HuH-7 (cell line): ENCODE measurements around the gene SPESP1.

Experiments used
- DNase-seq: peaks from one replicate; pipeline ENCODE4 v3.0.0; 2011; ENCODE audit warnings: low spot score

The SPESP1 gene

DNA sequence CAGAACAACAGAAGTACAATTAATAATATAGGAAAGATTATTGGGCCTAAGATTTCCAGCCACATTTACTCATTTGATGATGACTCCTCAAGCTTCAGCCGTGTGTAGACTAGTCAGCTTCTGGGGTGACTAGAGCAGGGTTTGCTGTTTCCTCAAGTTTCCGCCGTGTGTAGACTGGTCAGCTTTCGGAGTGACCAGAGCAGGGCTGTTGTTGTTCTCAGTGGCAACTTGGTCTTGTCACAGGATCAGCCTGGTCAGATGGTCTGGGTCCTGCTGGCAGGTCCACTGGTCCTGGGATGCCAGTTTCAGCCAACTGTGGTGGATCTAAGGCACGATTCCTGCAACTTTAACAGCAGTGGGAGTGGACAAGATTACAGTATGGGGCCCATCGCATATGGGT lies 62.4 kb downstream of the SPESP1 start:
- no peak for DNase-seq

DNA sequence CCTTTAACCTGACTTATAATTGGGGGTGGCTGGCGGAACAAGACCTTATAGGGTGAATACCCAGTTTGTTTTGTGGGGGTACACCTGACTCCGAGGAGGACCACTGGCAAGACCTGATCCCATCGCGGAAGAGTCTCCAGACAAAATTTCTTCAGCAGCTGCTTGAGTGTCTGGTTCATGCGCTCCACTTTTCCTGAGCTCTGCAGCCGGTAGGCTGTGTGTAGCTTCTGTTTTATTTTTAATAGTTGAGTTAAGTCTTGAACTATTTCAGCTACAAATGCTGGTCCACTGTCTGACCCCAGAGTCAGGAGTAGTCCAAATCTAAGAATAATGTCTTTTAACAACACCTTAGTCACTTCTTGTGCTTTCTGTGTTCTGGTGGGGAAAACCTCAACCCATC lies 63.0 kb downstream of the SPESP1 start:
- DNase-seq = no peak

DNA sequence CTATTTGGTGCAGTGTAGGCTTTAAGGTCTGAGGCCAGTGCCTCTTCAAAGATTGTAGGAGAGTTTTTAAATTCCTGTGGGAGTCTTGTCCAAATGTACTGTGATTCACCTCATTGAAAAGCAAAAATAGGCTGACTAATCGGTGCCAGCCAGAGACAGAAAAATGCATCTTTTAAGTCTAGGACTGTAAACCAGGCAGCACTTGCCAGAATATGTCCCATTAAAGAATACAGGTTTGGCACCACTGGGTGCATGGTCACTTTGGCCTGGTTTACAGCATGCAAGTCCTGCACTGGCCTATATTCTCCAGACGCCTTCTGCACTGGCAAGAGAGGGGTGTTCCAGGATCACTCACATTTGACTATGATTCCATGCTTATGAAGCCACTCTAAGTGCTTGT lies 63.8 kb downstream of the SPESP1 start:
- no peak for DNase-seq

DNA sequence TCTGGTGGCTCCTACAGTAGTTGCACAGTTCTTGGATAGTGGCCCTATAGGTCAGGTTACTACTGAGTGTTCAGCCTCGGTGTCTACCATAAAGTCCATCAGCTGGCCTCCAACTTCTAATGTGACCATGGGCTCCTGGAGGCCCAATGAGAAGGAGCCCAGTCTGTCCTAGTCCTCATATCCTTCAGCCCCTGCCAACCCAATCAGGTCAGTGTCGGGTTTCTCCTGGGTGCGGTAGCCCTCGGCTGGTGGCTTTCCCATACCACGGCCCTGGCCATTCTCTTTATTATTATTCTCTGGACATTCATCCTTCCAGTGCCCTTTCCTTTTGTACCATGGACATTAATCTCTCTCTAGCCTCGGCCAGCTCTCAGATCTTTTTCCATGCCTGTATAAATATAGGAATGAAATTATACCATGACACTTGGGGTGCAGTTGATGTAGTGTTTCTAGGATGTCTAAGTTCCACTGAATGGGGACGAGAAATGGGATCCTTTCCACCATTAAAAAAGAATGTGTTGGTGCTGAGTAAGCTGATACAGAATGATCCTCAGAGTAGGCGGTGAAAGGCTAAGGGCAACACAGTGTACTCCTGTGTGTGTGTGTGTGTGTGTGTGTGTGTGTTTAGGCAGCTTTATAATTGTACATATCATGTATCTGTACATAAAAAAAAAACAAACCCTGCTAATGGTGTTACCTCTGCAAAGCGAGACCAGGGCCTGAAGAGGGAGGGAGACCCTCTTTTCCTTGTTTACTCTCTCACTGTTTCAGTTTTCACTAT lies 64.8 kb downstream of the SPESP1 start:
- DNase-seq = no peak
